CD4-positive, alpha-beta memory T cell (primary cell): ENCODE measurements around the gene INPP4B. TPM values are rescaled to one million over a fixed set of nuclear protein-coding genes. Genes with fewer than 3 reads are reported as not detected.

Source experiments
- CTCF ChIA-PET: fragments of 350-600 bp; sonication (Branson Sonifier 250); formaldehyde crosslinking; loops from one replicate; lab custom pipeline; 2021; ENCODE audit warnings: inconsistent platforms; ENCODE audit not compliant: partially characterized antibody; lab: Charles Lee
- POLR2A ChIA-PET: fragments of 350-600 bp; sonication (Branson Sonifier 250); formaldehyde crosslinking; loops from one replicate; lab custom pipeline; 2021; ENCODE audit not compliant: partially characterized antibody; lab: Charles Lee
- DNase-seq, 5 donors: peaks; one replicate each; pipeline versions ENCODE4 v3.0.0 to v3.0.0-alpha.2; 2020 to 2022; ENCODE audit warnings: mixed read lengths in 1 of 5
- H3K27ac ChIP-seq: one replicate; pipeline ENCODE4 v1.7.0; 2013; ENCODE audit warnings: low read depth, low read length
- H3K27me3 ChIP-seq: 2 replicates; pipeline ENCODE4 v1.7.0; 2013; ENCODE audit warnings: mild to moderate bottlenecking, low read length, moderate library complexity; ENCODE audit not compliant: insufficient read depth
- H3K36me3 ChIP-seq: 2 replicates; pipeline ENCODE4 v1.7.0; 2013; ENCODE audit warnings: mild to moderate bottlenecking, low read length, moderate library complexity; ENCODE audit not compliant: insufficient read depth
- H3K4me1 ChIP-seq: 2 replicates; pipeline ENCODE4 v1.7.0; 2013; ENCODE audit warnings: mild to moderate bottlenecking, low read length, moderate library complexity; ENCODE audit not compliant: insufficient read depth
- H3K4me3 ChIP-seq, 2 donors: one replicate each; pipeline ENCODE4 v1.7.0; 2013; ENCODE audit warnings: low read length in 2 of 2, mild to moderate bottlenecking in 1 of 2
- H3K9me3 ChIP-seq, 2 donors: one replicate each; pipeline ENCODE4 v1.7.0; 2013; ENCODE audit warnings: low read length in 2 of 2, control low read depth in 1 of 2; ENCODE audit not compliant: control insufficient read depth in 1 of 2
- H3K27ac Mint-ChIP-seq, 7 donors: one replicate each; pipeline ENCODE4 v1.8.0; 2020 to 2021; ENCODE audit warnings: mixed read lengths in 7 of 7, mild to moderate bottlenecking in 6 of 7, inconsistent platforms in 3 of 7, moderate library complexity in 3 of 7
- H3K27me3 Mint-ChIP-seq, 2 donors: one replicate each; pipeline ENCODE4 v1.8.0; 2020 to 2021; ENCODE audit warnings: mixed read lengths in 2 of 2
- H3K36me3 Mint-ChIP-seq, 2 donors: one replicate each; pipeline ENCODE4 v1.8.0; 2020 to 2021; ENCODE audit warnings: mixed read lengths in 2 of 2, inconsistent platforms in 1 of 2, mild to moderate bottlenecking in 1 of 2
- H3K4me1 Mint-ChIP-seq, 4 donors: one replicate each; pipeline ENCODE4 v1.8.0; 2020 to 2021; ENCODE audit warnings: mixed read lengths in 4 of 4, mild to moderate bottlenecking in 1 of 4
- H3K4me3 Mint-ChIP-seq, 8 donors: one replicate each; pipeline ENCODE4 v1.8.0; 2020 to 2021; ENCODE audit warnings: mixed read lengths in 8 of 8, mild to moderate bottlenecking in 7 of 8, moderate library complexity in 6 of 8, inconsistent platforms in 3 of 8
- H3K9me3 Mint-ChIP-seq, 8 donors: one replicate each; pipeline ENCODE4 v1.8.0; 2020 to 2021; ENCODE audit warnings: mixed read lengths in 8 of 8, mild to moderate bottlenecking in 5 of 8, inconsistent platforms in 3 of 8, moderate library complexity in 1 of 8
- intact Hi-C: fragments of 100-400 bp; cut with micrococcal nuclease; formaldehyde crosslinking; loops from one replicate; pipeline ENCODE4 v1.15.1; 2023
- polyA plus RNA-seq, 2 donors: library from polyadenylated mRNA; unstranded; fragments of 300-500 nt; fragmentation: Illumina TruSeq; gene quantifications; one replicate each; pipeline ENCODE4 v1.2.3, GENCODE V29; 2021
- total RNA-seq, 2 experiments: library from RNA; stranded (reverse); gene quantifications; one replicate each; pipeline ENCODE4 v1.2.3, GENCODE V29; 2021

The INPP4B gene
- total RNA-seq (10 to 100 TPM; 76.7 to 79.8 TPM), polyA plus RNA-seq (100 to 1,000 TPM in 1 of 2 donors, 10 to 100 TPM in 1; 81.9 to 112 TPM)

GRCh38 chr4:142846108-142846728 lies at the start of gene INPP4B:
INPP4B (minus strand) TSS chr4:142846301.
- no peaks in the 10 kb centered on the region for H3K9me3 ChIP-seq
- peaks cover 7 to 11% of the 10 kb centered on the region in 2 donors for H3K27me3 Mint-ChIP-seq
- H3K27ac ChIP-seq = no peak within 1 kb of the TSS
- no peaks in the 10 kb centered on the region for H3K36me3 ChIP-seq
- H3K9me3 Mint-ChIP-seq = no peaks in the 10 kb centered on the region
- no peaks in the 10 kb centered on the region for H3K27me3 ChIP-seq
- peak; percentile 45 to 62 (median 53) for DNase-seq
- H3K4me1 Mint-ChIP-seq = peaks cover 8 to 18% (median 12%) of the 10 kb centered on the region in 4 donors
- intact Hi-C loops = loop anchor here (1.0 to 10.0 kb wide), 6 partner anchors 124 to 1624 kb away; partner anchors contain the start of genes IL15, USP38 and ZNF330
- CTCF ChIA-PET = interaction anchor here (0.8 to 3.9 kb wide), 12 partner anchors 11 to 1540 kb away, joined by 3 to 13 read pairs (median 4); no protein-coding TSS in a partner anchor
- H3K4me1 ChIP-seq = peaks cover 12% of the 10 kb centered on the region
- peaks cover 0 to 2% of the 10 kb centered on the region in 2 donors for H3K36me3 Mint-ChIP-seq
- peak within 1 kb of the TSS; percentile 73 to 77 for H3K4me3 ChIP-seq
- POLR2A ChIA-PET = interaction anchor here (1.0 to 3.8 kb wide), 4 partner anchors 11 to 1500 kb away, joined by 3 to 10 read pairs (median 3); no protein-coding TSS in a partner anchor
- H3K4me3 Mint-ChIP-seq = peak within 1 kb of the TSS; percentile 83 to 94 (median 89)
- peak within 1 kb of the TSS in 6 of 7 donors; percentile 39 to 77 (median 53) for H3K27ac Mint-ChIP-seq

DNA sequence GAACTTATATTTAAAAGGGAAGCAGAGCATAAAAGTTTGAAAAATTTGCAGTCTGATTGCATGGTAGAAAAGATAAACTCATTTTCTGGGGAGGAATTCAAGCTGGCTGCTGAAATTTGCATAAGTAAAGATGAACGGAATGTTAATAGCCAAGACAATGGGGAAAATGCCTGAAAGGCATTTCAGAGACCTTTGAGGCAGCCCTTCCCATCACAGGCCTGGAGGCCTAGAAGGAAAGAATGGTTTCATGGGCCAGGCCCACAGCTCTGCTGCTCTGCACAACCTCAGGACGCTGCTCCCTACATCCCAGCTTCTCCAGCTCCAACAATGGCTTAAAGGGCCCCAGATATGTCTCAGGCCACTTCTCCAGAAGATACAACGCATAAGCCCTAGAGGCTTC lies 46.9 kb upstream of the INPP4B start:
- POLR2A ChIA-PET = no interaction called here
- DNase-seq = no peak
- H3K4me1 ChIP-seq = no peaks in the 10 kb centered on the region
- no peak overlapping the region for H3K27ac ChIP-seq
- peaks cover 0 to 1% of the 10 kb centered on the region in 2 donors for H3K36me3 Mint-ChIP-seq
- H3K9me3 ChIP-seq = no peaks in the 10 kb centered on the region
- peaks cover 5 to 28% (median 20%) of the 10 kb centered on the region in 8 donors for H3K9me3 Mint-ChIP-seq
- CTCF ChIA-PET = no interaction called here
- peaks cover 3 to 9% of the 10 kb centered on the region in 2 donors for H3K27me3 Mint-ChIP-seq
- intact Hi-C loops = no loop called here
- H3K4me3 ChIP-seq = no peak overlapping the region
- no peaks in the 10 kb centered on the region for H3K4me1 Mint-ChIP-seq
- no peaks in the 10 kb centered on the region for H3K27me3 ChIP-seq
- no peak overlapping the region for H3K4me3 Mint-ChIP-seq
- no peaks in the 10 kb centered on the region for H3K36me3 ChIP-seq
- H3K27ac Mint-ChIP-seq = no peak overlapping the region

DNA sequence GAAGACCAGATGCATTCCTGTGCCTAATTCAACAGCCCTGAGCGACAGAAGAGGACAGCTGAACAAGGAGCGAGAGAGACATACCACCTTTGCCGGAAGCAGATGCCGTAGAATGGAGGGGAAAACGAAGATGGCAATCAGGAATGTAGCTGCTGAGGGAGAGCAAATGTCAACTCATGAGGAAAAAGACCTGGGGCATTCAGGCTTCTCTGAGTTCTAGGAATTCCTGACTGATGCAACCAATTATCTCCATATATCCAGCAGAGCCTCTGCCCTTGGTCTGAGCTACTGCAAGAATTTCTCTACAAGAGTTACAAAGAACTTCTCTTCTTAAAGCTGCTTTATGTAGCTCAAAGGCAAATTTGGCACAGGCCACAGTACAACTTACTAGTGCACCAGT lies 40.5 kb upstream of the INPP4B start:
- no peak overlapping the region for H3K4me3 ChIP-seq
- ChIA-PET CTCF (no interaction called here), POLR2A (no interaction called here)
- H3K36me3 ChIP-seq = no peaks in the 10 kb centered on the region
- Mint-ChIP-seq H3K36me3 (no peaks in the 10 kb centered on the region), H3K27ac (no peak overlapping the region), H3K27me3 (peaks cover 7% of the 10 kb centered on the region in 2 donors), H3K4me1 (no peaks in the 10 kb centered on the region), H3K9me3 (no peaks in the 10 kb centered on the region), H3K4me3 (no peak overlapping the region)
- no peaks in the 10 kb centered on the region for H3K4me1 ChIP-seq
- intact Hi-C loops = no loop called here
- no peaks in the 10 kb centered on the region for H3K27me3 ChIP-seq
- H3K27ac ChIP-seq = no peak overlapping the region
- DNase-seq = no peak
- no peaks in the 10 kb centered on the region for H3K9me3 ChIP-seq

DNA sequence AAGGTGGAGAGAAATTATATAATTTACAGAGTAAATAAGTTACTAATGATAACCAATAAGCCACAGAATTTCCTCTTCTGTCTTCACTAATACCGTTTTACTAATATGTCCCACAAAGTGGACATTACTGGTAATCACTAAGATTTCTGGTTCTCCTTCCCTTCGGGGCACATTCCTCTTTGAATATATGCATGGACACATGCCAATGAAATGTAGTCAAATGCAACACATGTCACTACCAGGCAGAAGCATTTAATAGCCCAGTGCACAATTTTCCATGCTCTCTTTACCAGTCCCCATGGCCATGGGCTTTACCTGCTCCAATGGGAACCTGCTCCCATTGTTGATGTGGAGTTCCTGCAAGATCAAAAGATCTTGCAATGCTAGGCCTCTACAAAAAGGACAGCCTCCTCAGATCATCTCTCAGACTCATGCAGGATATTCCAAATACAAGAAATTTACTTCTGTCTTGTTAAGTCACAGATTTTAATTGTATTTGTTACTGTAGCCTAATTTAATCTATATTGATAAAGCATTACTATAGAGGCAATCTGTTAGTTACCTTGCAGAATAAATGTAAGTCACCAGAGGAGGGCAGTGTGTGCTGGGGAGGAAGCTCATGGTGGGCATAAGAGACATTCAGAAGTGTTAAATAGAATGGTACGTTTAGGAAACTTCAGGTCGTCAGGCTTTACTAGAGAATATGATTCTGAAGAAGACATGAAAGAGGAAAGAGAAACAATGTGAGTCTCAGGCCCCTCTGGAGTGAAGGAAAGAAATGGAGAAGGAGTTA lies 37.1 kb upstream of the INPP4B start:
- ChIA-PET POLR2A (no interaction called here), CTCF (no interaction called here)
- Mint-ChIP-seq H3K27me3 (peaks cover 2 to 6% of the 10 kb centered on the region in 2 donors), H3K4me3 (no peak overlapping the region), H3K36me3 (no peaks in the 10 kb centered on the region), H3K27ac (no peak overlapping the region), H3K9me3 (no peaks in the 10 kb centered on the region), H3K4me1 (no peaks in the 10 kb centered on the region)
- no peaks in the 10 kb centered on the region for H3K36me3 ChIP-seq
- intact Hi-C loops = no loop called here
- no peak overlapping the region for H3K4me3 ChIP-seq
- H3K9me3 ChIP-seq = no peaks in the 10 kb centered on the region
- H3K27ac ChIP-seq = no peak overlapping the region
- no peaks in the 10 kb centered on the region for H3K4me1 ChIP-seq
- DNase-seq = no peak
- H3K27me3 ChIP-seq = no peaks in the 10 kb centered on the region

DNA sequence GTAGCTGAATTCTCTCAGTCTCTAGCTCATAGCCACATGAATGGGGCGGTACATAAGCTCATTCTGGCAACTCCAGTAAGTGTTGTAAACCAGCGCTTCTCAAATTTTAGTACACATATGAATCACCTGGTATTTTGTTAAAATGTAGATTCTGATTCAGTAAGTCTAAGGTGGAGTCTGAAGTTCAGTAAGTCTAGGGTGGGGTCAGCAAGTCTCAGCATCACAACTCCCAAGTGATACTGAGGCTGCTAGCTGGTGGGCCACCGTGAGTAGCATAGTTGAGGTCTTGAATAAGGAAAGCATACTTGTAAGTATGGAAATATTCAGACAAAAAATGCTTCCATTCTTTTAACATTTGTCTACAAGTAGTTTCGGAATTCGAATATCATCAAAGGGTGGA lies 36.1 kb upstream of the INPP4B start:
- H3K4me1 ChIP-seq = no peaks in the 10 kb centered on the region
- CTCF ChIA-PET = no interaction called here
- H3K9me3 Mint-ChIP-seq = peaks cover 0 to 2% (median 0%) of the 10 kb centered on the region in 8 donors
- no peaks in the 10 kb centered on the region for H3K4me1 Mint-ChIP-seq
- H3K27ac Mint-ChIP-seq = no peak overlapping the region
- peaks cover 3 to 6% of the 10 kb centered on the region in 2 donors for H3K27me3 Mint-ChIP-seq
- H3K27me3 ChIP-seq = no peaks in the 10 kb centered on the region
- H3K9me3 ChIP-seq = no peaks in the 10 kb centered on the region
- POLR2A ChIA-PET = no interaction called here
- DNase-seq = no peak
- H3K36me3 ChIP-seq = no peaks in the 10 kb centered on the region
- H3K36me3 Mint-ChIP-seq = no peaks in the 10 kb centered on the region
- H3K4me3 Mint-ChIP-seq = no peak overlapping the region
- no peak overlapping the region for H3K4me3 ChIP-seq
- no peak overlapping the region for H3K27ac ChIP-seq
- intact Hi-C loops = no loop called here

GRCh38 chr4:142881331-142881730 lies 35.2 kb upstream of the INPP4B start:
- H3K9me3 Mint-ChIP-seq = peaks cover 0 to 8% (median 0%) of the 10 kb centered on the region in 8 donors
- H3K27ac Mint-ChIP-seq = no peak overlapping the region
- intact Hi-C loops = no loop called here
- Histone ChIP-seq H3K27ac (no peak overlapping the region), H3K4me1 (no peaks in the 10 kb centered on the region), H3K4me3 (no peak overlapping the region), H3K36me3 (no peaks in the 10 kb centered on the region), H3K27me3 (no peaks in the 10 kb centered on the region), H3K9me3 (no peaks in the 10 kb centered on the region)
- no peak for DNase-seq
- ChIA-PET CTCF (no interaction called here), POLR2A (no interaction called here)
- no peaks in the 10 kb centered on the region for H3K4me1 Mint-ChIP-seq
- H3K27me3 Mint-ChIP-seq = peaks cover 4 to 9% of the 10 kb centered on the region in 2 donors
- no peaks in the 10 kb centered on the region for H3K36me3 Mint-ChIP-seq
- H3K4me3 Mint-ChIP-seq = no peak overlapping the region

- Mint-ChIP-seq H3K9me3 (peaks cover 0 to 20% (median 1%) of the 10 kb centered on the region in 8 donors), H3K36me3 (no peaks in the 10 kb centered on the region), H3K27me3 (peaks cover 7 to 20% of the 10 kb centered on the region in 2 donors), H3K4me3 (no peak overlapping the region), H3K4me1 (no peaks in the 10 kb centered on the region), H3K27ac (no peak overlapping the region)
- no peak for DNase-seq
- Histone ChIP-seq H3K27ac (no peak overlapping the region), H3K27me3 (no peaks in the 10 kb centered on the region), H3K4me3 (no peak overlapping the region), H3K36me3 (no peaks in the 10 kb centered on the region), H3K4me1 (no peaks in the 10 kb centered on the region), H3K9me3 (no peaks in the 10 kb centered on the region)
- ChIA-PET CTCF (interaction anchor here (0.7 kb wide), 1 partner anchor 627 kb away, joined by 3 read pairs; no protein-coding TSS in a partner anchor), POLR2A (no interaction called here)
- intact Hi-C loops = no loop called here
These were observed 29.0 kb upstream of the INPP4B start for GRCh38 chr4:142875117-142875516.
